K562 (cell line): ENCODE results near the gene LRP1B. TPM values are rescaled to one million over a fixed set of nuclear protein-coding genes. Genes with fewer than 3 reads are reported as not detected.

Experiments
- ATAC-seq: fragments of 200-7000 bp; cut with Tn5 transposase; 3 replicates; pipeline ENCODE4 v1.9.1; 2020; ENCODE audit warnings: moderate library complexity
- BruUV-seq: library from RNA; stranded (reverse); fragments of 400-500 nt; replicated peaks from 2 replicates; lab custom pipeline; 2021; lab: Mats Ljungman, UMichigan
- CTCF ChIA-PET: fragments of 300-600 bp; formaldehyde crosslinking; extraction: SDS; loops from one replicate; lab custom pipeline; 2021; ENCODE audit warnings: low intra/inter-chr PET ratio; lab: Yijun Ruan, JAX
- POLR2A ChIA-PET: fragments of 300-600, 350-650 bp; sonication (Branson Sonifier 250); formaldehyde crosslinking; extraction: SDS; loops from one replicate; lab custom pipeline; 2021; ENCODE audit warnings: antibody characterized with exemption, inconsistent platforms; lab: Yijun Ruan, JAX
- DNase-seq, 4 experiments: peaks; one replicate each; pipeline versions ENCODE4 v3.0.0 to v3.0.0-alpha.2; 2011 to 2018; ENCODE audit warnings: low spot score in 3 of 4, mixed read lengths in 3 of 4; ENCODE audit errors: extremely low read depth in 1 of 4
- FAIRE-seq: peaks from 2 replicates; lab custom pipeline; 2011; peaks lifted over from hg19 to GRCh38; lab: Jason Lieb, UNC
- H2AFZ ChIP-seq: 2 replicates; pipeline ENCODE4 v1.6.0; 2011; ENCODE audit warnings: low read depth, low read length, control low read depth, inconsistent platforms
- H3K27ac ChIP-seq: fragments of 200-600 bp; 3 replicates; pipeline ENCODE4 v1.8.0; 2011; ENCODE audit warnings: low read depth, mild to moderate bottlenecking, control low read depth, inconsistent platforms, low read length, moderate library complexity, mixed read lengths; ENCODE audit errors: extremely low read depth
- H3K27me3 ChIP-seq, 2 experiments: fragments of 300-600 bp in 1 of 2; 2 replicates in 1 of 2; 3 replicates in 1 of 2; pipeline versions ENCODE4 v1.6.0 to v1.8.0; 2011; ENCODE audit warnings: inconsistent platforms in 2 of 2, low read length in 2 of 2, mild to moderate bottlenecking in 1 of 2, mixed read lengths in 1 of 2, moderate library complexity in 1 of 2; ENCODE audit not compliant: control insufficient read depth in 2 of 2, insufficient read depth in 2 of 2
- H3K36me3 ChIP-seq: fragments of 300-600 bp; 3 replicates; pipeline ENCODE4 v1.8.0; 2011; ENCODE audit warnings: mild to moderate bottlenecking, low read length, inconsistent platforms; ENCODE audit not compliant: control insufficient read depth, insufficient read depth
- H3K4me1 ChIP-seq, 2 experiments: fragments of 200-600 bp in 1 of 2; replicated peaks in 1 of 2; 2 replicates in 1 of 2; 3 replicates in 1 of 2; pipeline versions ENCODE4 v1.5.1 to v1.8.0; 2011; ENCODE audit warnings: inconsistent platforms in 2 of 2, low read length in 2 of 2, mild to moderate bottlenecking in 1 of 2, mixed read lengths in 1 of 2, moderate library complexity in 1 of 2; ENCODE audit not compliant: control insufficient read depth in 2 of 2, insufficient read depth in 2 of 2
- H3K4me2 ChIP-seq: 2 replicates; pipeline ENCODE4 v1.6.1; 2011; ENCODE audit warnings: low read length, control low read depth, inconsistent platforms, mixed read lengths; ENCODE audit not compliant: insufficient read depth
- H3K4me3 ChIP-seq: fragments of 200-600 bp; sonication (generic), shearing (Covaris generic); 2 replicates; pipeline ENCODE4 v1.5.1; 2016; ENCODE audit warnings: control low read depth, inconsistent platforms
- H3K79me2 ChIP-seq: fragments of 200-600 bp; 3 replicates; pipeline ENCODE4 v1.8.0; 2011; ENCODE audit warnings: low read length, inconsistent platforms; ENCODE audit not compliant: control insufficient read depth, insufficient read depth
- H3K9ac ChIP-seq, 2 experiments: 2 replicates each; pipeline versions ENCODE4 v1.6.0 to v1.6.1; 2011; ENCODE audit warnings: low read depth in 2 of 2, low read length in 2 of 2, control low read depth in 1 of 2, inconsistent platforms in 1 of 2, mild to moderate bottlenecking in 1 of 2, mixed read lengths in 1 of 2; ENCODE audit not compliant: insufficient read depth in 1 of 2
- H3K9me1 ChIP-seq: one replicate; pipeline ENCODE4 v1.6.0; 2011; ENCODE audit warnings: inconsistent platforms, mild to moderate bottlenecking, low read length, moderate library complexity; ENCODE audit not compliant: control insufficient read depth, insufficient read depth
- H3K9me3 ChIP-seq: replicated peaks from 2 replicates; pipeline ENCODE4 v1.5.1; 2011; ENCODE audit warnings: low read depth, low read length, inconsistent platforms; ENCODE audit not compliant: control insufficient read depth, insufficient read depth
- H4K20me1 ChIP-seq: replicated peaks from 2 replicates; pipeline ENCODE4 v1.6.1; 2011; ENCODE audit warnings: low read length, inconsistent platforms, mixed read lengths; ENCODE audit not compliant: control insufficient read depth, insufficient read depth
- BCLAF1 ChIP-seq, 2 experiments: fragments of 450-650 bp in 1 of 2; IDR thresholded peaks; 2 replicates each; pipeline ENCODE4 v1.6.1; 2011 to 2017; ENCODE audit warnings: low read depth in 2 of 2, antibody characterized with exemption in 1 of 2, borderline replicate concordance in 1 of 2, low read length in 1 of 2, mild to moderate bottlenecking in 1 of 2, mixed read lengths in 1 of 2; ENCODE audit not compliant: control insufficient read depth in 1 of 2
- CCAR2 ChIP-seq: fragments of 200-400 bp; formaldehyde crosslinking; IDR thresholded peaks from 2 replicates; pipeline ENCODE4 v1.6.1; 2017; ENCODE audit warnings: mild to moderate bottlenecking, low read depth, low read length
- CHD2 ChIP-seq: IDR thresholded peaks from 2 replicates; pipeline ENCODE4 v1.6.1; 2011; ENCODE audit warnings: low read depth, low read length
- DPF2 ChIP-seq: fragments of 450-650 bp; IDR thresholded peaks from 2 replicates; pipeline ENCODE4 v1.6.1; 2016
- ETV6 ChIP-seq, 3 experiments: fragments of 150-350 bp in 1 of 3; sonication (generic) in 1 of 3; formaldehyde crosslinking in 1 of 3; IDR thresholded peaks; 2 replicates each; pipeline versions ENCODE4 v1.6.1 to v1.8.0; 2014 to 2022; ENCODE audit warnings: borderline replicate concordance in 2 of 3, low read depth in 2 of 3, antibody characterized with exemption in 1 of 3, low read length in 1 of 3, mild to moderate bottlenecking in 1 of 3, missing genetic modification reagents in 1 of 3
- HDAC2 ChIP-seq: fragments of 450-650 bp; IDR thresholded peaks from 2 replicates; pipeline ENCODE4 v1.6.1; 2016; ENCODE audit warnings: mild to moderate bottlenecking
- ILF3 ChIP-seq: fragments of 450-650 bp; IDR thresholded peaks from 2 replicates; pipeline ENCODE4 v1.6.1; 2018; ENCODE audit warnings: antibody characterized with exemption, mild to moderate bottlenecking, moderate library complexity, borderline replicate concordance
- MITF ChIP-seq: IDR thresholded peaks from 2 replicates; pipeline ENCODE4 v1.6.1; 2014; ENCODE audit warnings: antibody characterized with exemption
- PHF21A ChIP-seq: fragments of 450-650 bp; IDR thresholded peaks from 2 replicates; pipeline ENCODE4 v1.6.1; 2017; ENCODE audit warnings: low read depth, borderline replicate concordance
- POLR2AphosphoS2 ChIP-seq: IDR thresholded peaks from 2 replicates; pipeline ENCODE4 v1.6.1; 2012; ENCODE audit warnings: low read length, improper control_type of control experiment
- POLR3G ChIP-seq: IDR thresholded peaks from 2 replicates; pipeline ENCODE4 v1.6.1; 2011; ENCODE audit not compliant: insufficient read length, insufficient replicate concordance; ENCODE audit errors: extremely low read depth
- ZFP91 ChIP-seq: sonication (generic); formaldehyde crosslinking; IDR thresholded peaks from 2 replicates; pipeline ENCODE4 v1.8.0; 2022; ENCODE audit warnings: mild to moderate bottlenecking, missing genetic modification reagents
- ZNF280B ChIP-seq: fragments of 250-450 bp; sonication (Bioruptor Pico); IDR thresholded peaks from 2 replicates; pipeline ENCODE4 v1.5.1; 2021; ENCODE audit warnings: mild to moderate bottlenecking
- WGBS: fragments of 100-300 bp; shearing (Covaris generic); methylation state at CpG from one replicate; pipeline ENCODE4 v1.1.6; 2016; ENCODE audit warnings: low coverage, mixed read lengths; ENCODE audit not compliant: insufficient coverage; ENCODE audit errors: missing lambda C conversion rate; 5-methylcytosine and 5-hydroxymethylcytosine counted together
- in situ Hi-C: fragments of 300-500 bp; cut with MboI; formaldehyde crosslinking; loops from 4 replicates; pipeline ENCODE4 v1.15.0; 2018; ENCODE audit warnings: inconsistent platforms, mixed read lengths
- intact Hi-C: fragments of 100-400 bp; cut with micrococcal nuclease; formaldehyde crosslinking; loops from 2 replicates; pipeline ENCODE4 v1.14.2; 2022
- polyA plus RNA-seq, 8 experiments: library from polyadenylated mRNA; depleted of rRNA in 4 of 8; stranded (reverse) in 5 of 8; unstranded in 3 of 8; fragments of >200 nt; fragmentation: Nextera tagmentation in 2 of 8; fragmentation: Illumina TruSeq in 1 of 8; extraction: Ambion mirVana in 2 of 8; extraction: Trizol in 1 of 8; gene quantifications; 2 replicates each; pipeline versions ENCODE4 v1.2.1 to v1.2.3, GENCODE V29; 2011 to 2014; ENCODE audit warnings: inconsistent platforms in 1 of 8, missing spikeins in 1 of 8
- total RNA-seq, 7 experiments: library from RNA; depleted of rRNA in 6 of 7; stranded (reverse); fragments of >200 nt in 6 of 7; fragmentation: Illumina TruSeq in 2 of 7; extraction: Trizol in 2 of 7; gene quantifications; 2 replicates each; pipeline versions ENCODE4 v1.2.1 to v1.2.3, GENCODE V29; 2011 to 2021; ENCODE audit warnings: low replicate concordance in 1 of 7

LRP1B gene
- total and polyA plus RNA-seq, 9 of the 15 experiments (the other 6 are each of a cell fraction or from before 2014, with no cell fraction given), result not detected

- TF ChIP-seq BCLAF1 (IDR thresholded peaks at IDR 0.05; ENCODE audit: borderline replicate concordance in 1 of 2, control insufficient read depth in 1 of 2, low read depth in 2 of 2, low read length in 1 of 2), result no peak
Measured at GRCh38 chr2:142150453-142150852, 19.6 kb upstream of the LRP1B start (continued).

- whole genome bisulfite sequencing, result 0% methylated on average over 2 of the region's 2 CpGs
- in situ Hi-C loops (no loop called here), intact Hi-C loops (no loop called here)
- H3K9me1 ChIP-seq, result no peaks in the 10 kb centered on the region
- no peak overlapping the region for H3K9ac ChIP-seq
- no peak overlapping the region for H3K4me2 ChIP-seq
- ChIA-PET CTCF (no interaction called here), POLR2A (no interaction called here)
- TF ChIP-seq PHF21A, result no peak
- no peak for TF ChIP-seq ZNF280B (CRISPR knock-in tag)
- TF ChIP-seq CHD2, result no peak
- no peak for TF ChIP-seq POLR2AphosphoS2
- no peak for TF ChIP-seq HDAC2
- TF ChIP-seq ZFP91, result no peak
- no peak for TF ChIP-seq CCAR2
- no peak for TF ChIP-seq POLR3G
- no peak for TF ChIP-seq ETV6 (IDR thresholded peaks at IDR 0.05; ENCODE audit: borderline replicate concordance in 1 of 2, low read depth in 2 of 2, low read length in 1 of 2)
- no peak for TF ChIP-seq ETV6 (CRISPR knock-in tag; IDR thresholded peaks at IDR 0.05; ENCODE audit: borderline replicate concordance)
- TF ChIP-seq DPF2, result no peak
- no peak for TF ChIP-seq ILF3
- no peak for TF ChIP-seq MITF
- DNase-seq, result no peak
- no peaks in the 10 kb centered on the region for H3K27me3 ChIP-seq
- no peaks in the 10 kb centered on the region for H3K79me2 ChIP-seq
- no TSS peak for BruUV-seq
- H3K9me3 ChIP-seq, result no peaks in the 10 kb centered on the region
- no peak for FAIRE-seq
- no peaks in the 10 kb centered on the region for H4K20me1 ChIP-seq
- H2AFZ ChIP-seq, result no peak overlapping the region
- ATAC-seq, result no peak
- no peak overlapping the region for H3K4me3 ChIP-seq
- H3K4me1 ChIP-seq, result no peaks in the 10 kb centered on the region
- no peaks in the 10 kb centered on the region for H3K36me3 ChIP-seq
- no peak overlapping the region for H3K27ac ChIP-seq
Measured at GRCh38 chr2:142144547-142144946, 13.7 kb upstream of the LRP1B start.
